ENCODE results near the gene SIX5.
"Not testable (repeated sequence)": the region's sequence is repeated elsewhere in the genome, so short reads cannot be mapped to it uniquely, and the experiment has no call there.

The SIX5 gene

GRCh38 chr19:45804959-45805230 lies 35.8 kb upstream of the SIX5 start:
- no peaks in the 10 kb centered on the region for H3K27me3 ChIP-seq (ENCODE audit: control insufficient read depth in 1 of 2, insufficient read depth in 2 of 2, low read length in 2 of 2)
- H3K9ac ChIP-seq (ENCODE audit: low read length), result no peak overlapping the region

DNA sequence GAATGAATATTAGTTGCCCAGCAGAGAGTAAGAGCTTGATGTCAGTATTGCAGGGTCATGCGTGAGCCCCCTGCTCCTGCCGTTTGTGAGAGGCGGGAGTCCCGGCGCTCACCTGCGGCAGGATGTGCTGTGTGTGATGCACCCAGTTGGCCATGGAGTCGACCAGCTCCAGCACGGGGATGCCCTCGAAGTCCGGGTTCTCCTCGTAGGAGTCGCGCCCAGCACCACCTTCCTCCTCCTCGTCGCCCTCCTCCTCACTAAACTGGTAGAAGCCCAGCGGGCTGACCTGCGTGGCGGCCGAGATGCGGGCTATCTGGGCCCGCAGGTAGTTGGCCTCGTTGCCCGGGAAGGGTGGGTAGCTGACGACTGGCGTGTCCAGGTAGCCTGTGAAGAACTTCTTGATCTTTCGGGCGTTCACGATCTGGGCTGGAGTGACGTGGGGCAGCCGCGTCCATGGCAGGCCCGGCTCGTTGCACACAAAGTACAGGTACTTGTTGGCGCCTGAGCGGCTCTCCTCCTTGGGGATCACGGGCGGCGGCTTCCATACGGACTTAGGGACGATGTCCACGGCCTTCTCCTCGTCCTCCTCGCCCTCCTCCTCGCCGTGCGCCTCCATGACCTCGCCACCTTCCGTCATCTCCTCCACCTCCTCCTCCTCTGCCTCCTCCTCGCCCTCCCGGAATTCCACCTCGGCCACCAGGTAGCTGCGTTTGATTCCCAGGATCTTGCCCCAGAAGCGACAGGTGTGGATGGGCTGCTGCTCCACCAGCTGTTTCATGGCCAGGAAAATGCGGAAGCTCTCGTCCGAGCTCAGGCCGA lies 35.3 kb upstream of the SIX5 start:
- H3K9ac ChIP-seq (ENCODE audit: low read length), result no peak overlapping the region
- H3K36me3 ChIP-seq (ENCODE audit: insufficient read depth, low read length), result no peaks in the 10 kb centered on the region
- no peak overlapping the region for H3K4me3 ChIP-seq (ENCODE audit: low read depth in 1 of 2, low read length in 2 of 2)
- H3K27me3 ChIP-seq (ENCODE audit: control insufficient read depth in 1 of 2, insufficient read depth in 2 of 2, low read length in 2 of 2), result no peaks in the 10 kb centered on the region
- no peak overlapping the region for H3K27ac ChIP-seq (ENCODE audit: low read depth, low read length)
- H3K9me3 ChIP-seq (ENCODE audit: low read length), result no peaks in the 10 kb centered on the region
- no peaks in the 10 kb centered on the region for H3K4me1 ChIP-seq (ENCODE audit: insufficient read depth, low read length)

More at GRCh38 chr19:45804959-45805230, 35.8 kb upstream of the SIX5 start:
- no peaks in the 10 kb centered on the region for H3K36me3 ChIP-seq (ENCODE audit: insufficient read depth, low read length)
- H3K4me1 ChIP-seq (ENCODE audit: insufficient read depth, low read length), result no peaks in the 10 kb centered on the region
- H3K4me3 ChIP-seq (ENCODE audit: low read depth in 1 of 2, low read length in 2 of 2), result no peak overlapping the region
- H3K9me3 ChIP-seq (ENCODE audit: low read length), result no peaks in the 10 kb centered on the region
- H3K27ac ChIP-seq (ENCODE audit: low read depth, low read length), result no peak overlapping the region

DNA sequence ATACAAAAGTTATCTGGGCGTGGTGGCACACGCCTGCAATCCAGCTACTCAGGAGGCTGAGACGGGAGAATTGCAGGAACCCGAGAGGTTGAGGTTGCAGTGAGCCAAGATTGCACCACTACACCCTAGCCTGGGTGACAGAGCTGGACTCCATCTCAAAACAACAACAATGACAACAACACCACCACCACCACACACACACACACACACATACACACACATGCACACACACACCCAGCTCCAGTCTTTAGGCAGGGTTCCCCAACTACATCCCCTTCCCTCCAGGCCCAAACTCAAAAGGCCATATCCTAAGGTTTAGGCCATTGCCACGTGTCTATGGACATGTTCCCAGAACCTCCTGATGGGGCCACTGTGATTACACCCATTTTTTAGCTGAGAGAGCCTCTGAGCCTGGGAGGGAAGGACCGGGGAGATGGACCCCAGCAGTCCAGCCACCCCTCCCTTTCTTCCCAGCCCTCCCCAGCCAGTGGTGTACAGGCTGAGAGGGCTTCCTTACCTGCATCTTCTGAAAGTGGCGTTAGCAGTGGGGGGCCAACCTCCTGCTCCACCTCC lies 32.6 kb upstream of the SIX5 start:
- Histone ChIP-seq H3K9ac (ENCODE audit: low read length) (no peak overlapping the region), H3K9me3 (ENCODE audit: low read length) (no peaks in the 10 kb centered on the region), H3K4me1 (ENCODE audit: insufficient read depth, low read length) (no peaks in the 10 kb centered on the region), H3K27me3 (ENCODE audit: control insufficient read depth in 1 of 2, insufficient read depth in 2 of 2, low read length in 2 of 2) (no peaks in the 10 kb centered on the region), H3K4me3 (ENCODE audit: low read depth in 1 of 2, low read length in 2 of 2) (no peak overlapping the region), H3K27ac (ENCODE audit: low read depth, low read length) (no peak overlapping the region), H3K36me3 (ENCODE audit: insufficient read depth, low read length) (no peaks in the 10 kb centered on the region)

- H3K4me1 ChIP-seq (ENCODE audit: insufficient read depth, low read length), result no peaks in the 10 kb centered on the region
- no peaks in the 10 kb centered on the region for H3K36me3 ChIP-seq (ENCODE audit: insufficient read depth, low read length)
- no peak overlapping the region for H3K4me3 ChIP-seq (ENCODE audit: low read depth in 1 of 2, low read length in 2 of 2)
- H3K27me3 ChIP-seq (ENCODE audit: control insufficient read depth in 1 of 2, insufficient read depth in 2 of 2, low read length in 2 of 2), result no peaks in the 10 kb centered on the region
- H3K9ac ChIP-seq (ENCODE audit: low read length), result no peak overlapping the region
- no peaks in the 10 kb centered on the region for H3K9me3 ChIP-seq (ENCODE audit: low read length)
- no peak overlapping the region for H3K27ac ChIP-seq (ENCODE audit: low read depth, low read length)
Observed at GRCh38 chr19:45800070-45800553, 31.1 kb upstream of the SIX5 start.

GRCh38 chr19:45799541-45799940 lies 30.5 kb upstream of the SIX5 start:
- not testable (repeated sequence) for H3K36me3 ChIP-seq (ENCODE audit: insufficient read depth, low read length); H3K4me3 ChIP-seq (ENCODE audit: low read depth in 1 of 2, low read length in 2 of 2); H3K9me3 ChIP-seq (ENCODE audit: low read length); H3K9ac ChIP-seq (ENCODE audit: low read length); H3K27ac ChIP-seq (ENCODE audit: low read depth, low read length); H3K27me3 ChIP-seq (ENCODE audit: control insufficient read depth in 1 of 2, insufficient read depth in 2 of 2, low read length in 2 of 2); H3K4me1 ChIP-seq (ENCODE audit: insufficient read depth, low read length)

- Histone ChIP-seq H3K4me1 (ENCODE audit: insufficient read depth, low read length) (no peaks in the 10 kb centered on the region), H3K4me3 (ENCODE audit: low read depth in 1 of 2, low read length in 2 of 2) (no peak overlapping the region), H3K9me3 (ENCODE audit: low read length) (no peaks in the 10 kb centered on the region), H3K9ac (ENCODE audit: low read length) (no peak overlapping the region), H3K27me3 (ENCODE audit: control insufficient read depth in 1 of 2, insufficient read depth in 2 of 2, low read length in 2 of 2) (no peaks in the 10 kb centered on the region), H3K36me3 (ENCODE audit: insufficient read depth, low read length) (no peaks in the 10 kb centered on the region), H3K27ac (ENCODE audit: low read depth, low read length) (no peak overlapping the region)
Observed at GRCh38 chr19:45798995-45799517, 30.0 kb upstream of the SIX5 start.

DNA sequence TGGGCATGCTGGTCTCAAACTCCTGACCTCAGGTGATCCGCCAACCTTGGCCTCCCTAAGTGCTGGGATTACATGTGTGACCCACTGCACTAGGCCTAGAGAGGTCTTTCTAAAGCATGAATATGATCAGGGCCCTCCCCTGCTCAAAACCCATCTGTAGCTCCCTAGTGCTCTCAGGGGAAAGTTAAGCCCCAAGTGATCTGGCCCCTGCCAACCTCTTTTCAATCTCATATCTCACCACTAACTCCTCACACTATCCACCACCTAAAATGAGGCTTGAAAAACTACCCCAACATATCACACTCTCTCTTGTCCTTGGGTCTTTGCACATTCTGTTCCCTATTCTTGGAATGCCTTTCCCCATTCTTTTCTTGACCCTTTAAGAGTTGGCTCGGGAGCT lies 25.6 kb upstream of the SIX5 start:
- no peak overlapping the region for H3K27ac ChIP-seq (ENCODE audit: low read depth, low read length)
- H3K9ac ChIP-seq (ENCODE audit: low read length), result no peak overlapping the region
- H3K36me3 ChIP-seq (ENCODE audit: insufficient read depth, low read length), result peaks cover 4% of the 10 kb centered on the region
- H3K27me3 ChIP-seq (ENCODE audit: control insufficient read depth in 1 of 2, insufficient read depth in 2 of 2, low read length in 2 of 2), result no peaks in the 10 kb centered on the region
- no peak overlapping the region for H3K4me3 ChIP-seq (ENCODE audit: low read depth in 1 of 2, low read length in 2 of 2)
- peaks cover 12% of the 10 kb centered on the region for H3K4me1 ChIP-seq (ENCODE audit: insufficient read depth, low read length)
- H3K9me3 ChIP-seq (ENCODE audit: low read length), result no peaks in the 10 kb centered on the region

GRCh38 chr19:45793876-45794275 lies 24.8 kb upstream of the SIX5 start:
- H3K4me1 ChIP-seq (ENCODE audit: insufficient read depth, low read length), result peaks cover 12% of the 10 kb centered on the region
- H3K27ac ChIP-seq (ENCODE audit: low read depth, low read length), result no peak overlapping the region
- no peak overlapping the region for H3K9ac ChIP-seq (ENCODE audit: low read length)
- peaks cover 12% of the 10 kb centered on the region for H3K36me3 ChIP-seq (ENCODE audit: insufficient read depth, low read length)
- no peak overlapping the region for H3K4me3 ChIP-seq (ENCODE audit: low read depth in 1 of 2, low read length in 2 of 2)
- no peaks in the 10 kb centered on the region for H3K9me3 ChIP-seq (ENCODE audit: low read length)
- no peaks in the 10 kb centered on the region for H3K27me3 ChIP-seq (ENCODE audit: control insufficient read depth in 1 of 2, insufficient read depth in 2 of 2, low read length in 2 of 2)

DNA sequence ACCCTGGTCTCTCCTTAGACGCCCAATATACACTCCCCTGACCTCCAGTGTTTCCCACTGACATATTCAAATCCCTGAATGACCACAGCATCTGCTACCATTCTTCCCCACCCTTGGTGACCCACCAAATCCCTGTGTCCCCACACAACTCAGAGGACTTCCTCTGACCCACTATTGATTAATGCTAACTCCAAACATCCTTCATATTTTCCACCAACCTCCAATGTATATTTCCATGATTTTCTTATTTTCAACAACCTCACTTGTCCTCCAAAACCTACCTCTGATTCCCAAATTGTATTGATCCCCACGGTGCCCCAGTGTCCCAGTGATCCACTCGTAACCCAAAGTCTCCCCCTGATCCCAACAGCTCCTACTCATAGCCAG lies 24.1 kb upstream of the SIX5 start:
- Histone ChIP-seq H3K4me1 (ENCODE audit: insufficient read depth, low read length) (peaks cover 12% of the 10 kb centered on the region), H3K9me3 (ENCODE audit: low read length) (no peaks in the 10 kb centered on the region), H3K27ac (ENCODE audit: low read depth, low read length) (peak overlapping the region; percentile 32), H3K4me3 (ENCODE audit: low read depth in 1 of 2, low read length in 2 of 2) (no peak overlapping the region), H3K36me3 (ENCODE audit: insufficient read depth, low read length) (peaks cover 19% of the 10 kb centered on the region), H3K27me3 (ENCODE audit: control insufficient read depth in 1 of 2, insufficient read depth in 2 of 2, low read length in 2 of 2) (no peaks in the 10 kb centered on the region), H3K9ac (ENCODE audit: low read length) (no peak overlapping the region)

DNA sequence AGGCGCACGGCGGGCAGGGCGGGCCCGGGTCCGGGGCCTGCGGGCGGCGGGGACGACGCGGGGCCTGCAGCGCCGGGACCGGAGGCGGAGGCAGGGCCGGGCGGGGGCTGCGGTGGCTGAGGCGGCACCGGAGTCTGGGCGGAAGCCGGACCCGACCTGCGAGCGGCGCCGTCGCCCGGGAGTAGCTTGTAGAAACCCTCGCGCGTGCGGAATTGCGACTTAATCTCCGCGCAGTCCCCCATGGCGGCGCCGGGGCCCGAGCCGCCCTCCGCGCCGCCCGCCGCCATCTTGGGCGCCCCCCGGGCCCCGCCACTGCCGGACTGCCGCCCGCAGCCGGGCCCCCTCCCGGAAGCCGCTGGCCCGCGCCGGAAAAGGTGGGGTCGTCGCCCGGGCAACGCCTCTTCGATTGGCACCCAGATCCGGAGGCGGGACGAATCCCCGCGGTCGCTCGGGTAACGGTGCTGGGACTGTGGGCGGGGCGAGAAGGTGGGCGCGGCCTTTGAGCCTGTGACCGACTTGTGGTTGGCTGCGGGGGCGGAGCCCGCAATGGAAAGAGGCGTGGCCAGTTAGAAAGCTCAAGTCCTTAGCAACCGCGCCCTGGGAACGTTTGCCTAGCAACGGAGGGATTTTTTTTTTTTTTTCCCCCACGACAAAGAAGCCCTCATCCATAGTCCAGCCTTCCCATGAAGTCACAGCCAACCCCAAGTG lies 23.6 kb upstream of the SIX5 start, which contains the start of gene DMWD:
TSS of gene DMWD (minus strand) at position 376 of the 708 bp plus-strand sequence. CDS start at position 287, 89 bp downstream.
- Histone ChIP-seq H3K27me3 (ENCODE audit: control insufficient read depth in 1 of 2, insufficient read depth in 2 of 2, low read length in 2 of 2) (no peaks in the 10 kb centered on the region), H3K4me3 (ENCODE audit: low read depth in 1 of 2, low read length in 2 of 2) (peak within 1 kb of the TSS; percentile 65 to 78), H3K9ac (ENCODE audit: low read length) (peak within 1 kb of the TSS; percentile 28), H3K9me3 (ENCODE audit: low read length) (no peaks in the 10 kb centered on the region), H3K36me3 (ENCODE audit: insufficient read depth, low read length) (peaks cover 21% of the 10 kb centered on the region), H3K4me1 (ENCODE audit: insufficient read depth, low read length) (peaks cover 12% of the 10 kb centered on the region), H3K27ac (ENCODE audit: low read depth, low read length) (peak within 1 kb of the TSS; percentile 66)

- Histone ChIP-seq H3K9ac (ENCODE audit: low read length) (peak overlapping the region; percentile 28), H3K4me3 (ENCODE audit: low read depth in 1 of 2, low read length in 2 of 2) (peak overlapping the region; percentile 65 to 78), H3K27me3 (ENCODE audit: control insufficient read depth in 1 of 2, insufficient read depth in 2 of 2, low read length in 2 of 2) (no peaks in the 10 kb centered on the region), H3K4me1 (ENCODE audit: insufficient read depth, low read length) (peaks cover 12% of the 10 kb centered on the region), H3K9me3 (ENCODE audit: low read length) (no peaks in the 10 kb centered on the region), H3K36me3 (ENCODE audit: insufficient read depth, low read length) (peaks cover 24% of the 10 kb centered on the region), H3K27ac (ENCODE audit: low read depth, low read length) (peak overlapping the region; percentile 66)
Observed at GRCh38 chr19:45791744-45792469, 22.9 kb upstream of the SIX5 start.
